C4-2B (cell line): ENCODE results near the gene TXNRD3.

Experiments
- CTCF ChIP-seq: fragments of 450-650 bp; conservative IDR thresholded peaks from 2 replicates; pipeline ENCODE4 v1.5.1; 2017; ENCODE audit warnings: mild to moderate bottlenecking
- ZFX ChIP-seq: fragments of 450-650 bp; IDR thresholded peaks from 2 replicates; pipeline ENCODE4 v1.6.1; 2017

- TF ChIP-seq CTCF (no peak), ZFX (no peak)
Measured at GRCh38 chr3:126671521-126671920, 16.6 kb upstream of the TXNRD3 start.
